ENCODE results near the gene TSPAN16.
A peak's percentile ranks its signal among the peaks of the same experiment; 100 is the strongest.

DNA sequence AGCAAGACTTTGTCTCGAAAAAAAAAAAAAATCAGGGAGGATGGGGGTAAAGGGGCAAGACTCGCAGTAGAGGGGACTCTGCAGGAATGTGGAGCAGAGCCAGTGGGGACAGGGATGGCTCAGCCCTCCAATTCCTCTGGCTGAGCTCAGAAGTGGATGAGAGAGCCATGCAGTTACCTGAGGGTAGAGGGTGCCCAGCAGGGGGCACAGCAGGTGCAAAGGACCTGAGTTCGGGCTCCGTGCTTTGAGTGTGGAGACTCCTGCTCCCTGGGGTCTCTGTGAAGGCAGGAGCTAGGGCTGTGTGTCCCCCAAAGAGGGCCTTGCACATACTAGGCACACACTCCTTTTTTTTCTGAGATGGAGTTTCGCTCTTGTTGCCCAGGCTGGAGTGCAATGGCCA, 41.3 kb upstream of the TSPAN16 start:
- TF ChIP-seq, protein P1, sequence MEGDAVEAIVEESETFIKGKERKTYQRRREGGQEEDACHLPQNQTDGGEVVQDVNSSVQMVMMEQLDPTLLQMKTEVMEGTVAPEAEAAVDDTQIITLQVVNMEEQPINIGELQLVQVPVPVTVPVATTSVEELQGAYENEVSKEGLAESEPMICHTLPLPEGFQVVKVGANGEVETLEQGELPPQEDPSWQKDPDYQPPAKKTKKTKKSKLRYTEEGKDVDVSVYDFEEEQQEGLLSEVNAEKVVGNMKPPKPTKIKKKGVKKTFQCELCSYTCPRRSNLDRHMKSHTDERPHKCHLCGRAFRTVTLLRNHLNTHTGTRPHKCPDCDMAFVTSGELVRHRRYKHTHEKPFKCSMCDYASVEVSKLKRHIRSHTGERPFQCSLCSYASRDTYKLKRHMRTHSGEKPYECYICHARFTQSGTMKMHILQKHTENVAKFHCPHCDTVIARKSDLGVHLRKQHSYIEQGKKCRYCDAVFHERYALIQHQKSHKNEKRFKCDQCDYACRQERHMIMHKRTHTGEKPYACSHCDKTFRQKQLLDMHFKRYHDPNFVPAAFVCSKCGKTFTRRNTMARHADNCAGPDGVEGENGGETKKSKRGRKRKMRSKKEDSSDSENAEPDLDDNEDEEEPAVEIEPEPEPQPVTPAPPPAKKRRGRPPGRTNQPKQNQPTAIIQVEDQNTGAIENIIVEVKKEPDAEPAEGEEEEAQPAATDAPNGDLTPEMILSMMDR (conservative IDR thresholded peaks at IDR 0.05; ENCODE audit: low read length), result peak; percentile 62
- no peak for TF ChIP-seq EZH2phosphoT487 (IDR thresholded peaks at IDR 0.05; ENCODE audit: borderline replicate concordance, low read depth, low read length)

Data from OCI-LY7 (cell line).